HepG2 (cell line): ENCODE measurements around the gene PCAT6.

Experiments
- ETV6 ChIP-seq: sonication (generic); formaldehyde crosslinking; conservative IDR thresholded peaks from 2 replicates; pipeline ENCODE4 v1.4.0; 2020; ENCODE audit warnings: missing genetic modification reagents
- PCBP1 ChIP-seq: fragments of 200-400 bp; formaldehyde crosslinking; IDR thresholded peaks from 2 replicates; pipeline ENCODE4 v1.6.1; 2017; ENCODE audit warnings: mild to moderate bottlenecking, low read depth, low read length, borderline replicate concordance
- SOX5 ChIP-seq: IDR thresholded peaks from 2 replicates; pipeline ENCODE4 v1.6.1; 2016; ENCODE audit warnings: borderline replicate concordance
- SP1 ChIP-seq, 2 experiments: fragments of 450-650 bp in 1 of 2; sonication (generic) in 1 of 2; formaldehyde crosslinking in 1 of 2; IDR thresholded peaks; 2 replicates each; pipeline versions ENCODE4 v1.4.0 to v1.6.1; 2016 to 2020; ENCODE audit warnings: missing genetic modification reagents in 1 of 2
- SRF ChIP-seq: IDR thresholded peaks from 2 replicates; pipeline ENCODE4 v1.6.1; 2011; ENCODE audit warnings: mild to moderate bottlenecking, low read depth, low read length, moderate library complexity
- TCF7L2 ChIP-seq: IDR thresholded peaks from 2 replicates; pipeline ENCODE4 v1.6.1; 2011; ENCODE audit warnings: mild to moderate bottlenecking, low read depth, low read length, moderate library complexity
- ZNF12 ChIP-seq: sonication (generic); formaldehyde crosslinking; IDR thresholded peaks from 2 replicates; pipeline ENCODE4 v1.5.0; 2020; ENCODE audit warnings: missing genetic modification reagents
- ZNF205 ChIP-seq: IDR thresholded peaks from 2 replicates; pipeline ENCODE4 v1.6.1; 2018; ENCODE audit warnings: missing biosample characterization, missing genetic modification reagents
- TF ChIP-seq, protein P1 (sequence below): sonication (generic); formaldehyde crosslinking; IDR thresholded peaks from 2 replicates; pipeline ENCODE4 v1.4.0; 2020; ENCODE audit warnings: missing genetic modification reagents

GRCh38 chr1:202810193-202810614, 550 bp upstream of the PCAT6 start:
- TF ChIP-seq SP1 (IDR thresholded peaks at IDR 0.05) (no peak), SP1 (CRISPR knock-in tag; IDR thresholded peaks at IDR 0.05) (no peak), ETV6 (no peak), ZNF12 (CRISPR knock-in tag) (no peak), TCF7L2 (no peak), SOX5 (CRISPR knock-in tag) (no peak), ZNF205 (CRISPR knock-in tag) (no peak), PCBP1 (no peak), SRF (no peak)
- TF ChIP-seq, protein P1, sequence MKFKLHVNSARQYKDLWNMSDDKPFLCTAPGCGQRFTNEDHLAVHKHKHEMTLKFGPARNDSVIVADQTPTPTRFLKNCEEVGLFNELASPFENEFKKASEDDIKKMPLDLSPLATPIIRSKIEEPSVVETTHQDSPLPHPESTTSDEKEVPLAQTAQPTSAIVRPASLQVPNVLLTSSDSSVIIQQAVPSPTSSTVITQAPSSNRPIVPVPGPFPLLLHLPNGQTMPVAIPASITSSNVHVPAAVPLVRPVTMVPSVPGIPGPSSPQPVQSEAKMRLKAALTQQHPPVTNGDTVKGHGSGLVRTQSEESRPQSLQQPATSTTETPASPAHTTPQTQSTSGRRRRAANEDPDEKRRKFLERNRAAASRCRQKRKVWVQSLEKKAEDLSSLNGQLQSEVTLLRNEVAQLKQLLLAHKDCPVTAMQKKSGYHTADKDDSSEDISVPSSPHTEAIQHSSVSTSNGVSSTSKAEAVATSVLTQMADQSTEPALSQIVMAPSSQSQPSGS (CRISPR knock-in tag) = no peak
